ENCODE measurements around the gene ANXA2.
"Not testable (repeated sequence)": the region's sequence is repeated elsewhere in the genome, so short reads cannot be mapped to it uniquely, and the experiment has no call there.

The ANXA2 gene

GRCh38 chr15:60411774-60412425 is 14.1 kb upstream of the ANXA2 start:
- Histone ChIP-seq H3K27me3 (ENCODE audit: control insufficient read depth in 2 of 2, insufficient read depth in 2 of 2, low read length in 2 of 2) (no peaks in the 10 kb centered on the region), H3K9me3 (ENCODE audit: control insufficient read depth in 2 of 2, low read length in 2 of 2) (no peaks in the 10 kb centered on the region), H3K36me3 (ENCODE audit: control insufficient read depth in 2 of 2, insufficient read depth in 2 of 2, low read length in 2 of 2) (no peaks in the 10 kb centered on the region), H3K27ac (ENCODE audit: low read depth in 2 of 2, low read length in 2 of 2) (no peak overlapping the region), H3K4me1 (ENCODE audit: control insufficient read depth in 2 of 2, insufficient read depth in 2 of 2, low read length in 2 of 2) (peaks cover 0 to 13% of the 10 kb centered on the region in 2 donors), H3K4me3 (ENCODE audit: low read length in 2 of 2) (no peak overlapping the region), H3K9ac (ENCODE audit: low read depth in 1 of 2, low read length in 2 of 2) (no peak overlapping the region)

DNA sequence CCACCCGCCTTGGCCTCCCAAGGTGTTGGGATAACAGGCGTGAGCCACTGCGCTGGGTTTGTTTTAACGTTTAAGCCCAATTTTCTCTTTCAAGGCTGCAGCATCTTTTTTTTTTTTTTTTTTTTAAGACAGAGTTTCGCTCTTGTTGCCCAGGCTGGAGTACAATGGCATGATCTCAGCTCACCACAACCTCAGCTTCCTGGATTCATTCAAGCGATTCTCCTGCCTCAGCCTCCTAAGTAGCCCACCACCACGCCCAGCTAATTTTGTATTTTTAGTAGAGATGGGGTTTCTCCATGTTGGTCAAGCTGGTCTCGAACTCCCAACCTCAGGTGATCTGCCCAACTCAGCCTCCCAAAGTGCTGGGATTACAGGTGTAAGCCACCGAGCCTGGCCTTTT is 12.6 kb upstream of the ANXA2 start:
- H3K4me3 ChIP-seq (ENCODE audit: low read length in 2 of 2); H3K36me3 ChIP-seq (ENCODE audit: control insufficient read depth in 2 of 2, insufficient read depth in 2 of 2, low read length in 2 of 2); H3K9ac ChIP-seq (ENCODE audit: low read depth in 1 of 2, low read length in 2 of 2); H3K27ac ChIP-seq (ENCODE audit: low read depth in 2 of 2, low read length in 2 of 2); H3K27me3 ChIP-seq (ENCODE audit: control insufficient read depth in 2 of 2, insufficient read depth in 2 of 2, low read length in 2 of 2); H3K9me3 ChIP-seq (ENCODE audit: control insufficient read depth in 2 of 2, low read length in 2 of 2): not testable (repeated sequence)
- H3K4me1 ChIP-seq (ENCODE audit: control insufficient read depth in 2 of 2, insufficient read depth in 2 of 2, low read length in 2 of 2), result peaks cover 0 to 13% of the 10 kb centered on the region in 2 donors

DNA sequence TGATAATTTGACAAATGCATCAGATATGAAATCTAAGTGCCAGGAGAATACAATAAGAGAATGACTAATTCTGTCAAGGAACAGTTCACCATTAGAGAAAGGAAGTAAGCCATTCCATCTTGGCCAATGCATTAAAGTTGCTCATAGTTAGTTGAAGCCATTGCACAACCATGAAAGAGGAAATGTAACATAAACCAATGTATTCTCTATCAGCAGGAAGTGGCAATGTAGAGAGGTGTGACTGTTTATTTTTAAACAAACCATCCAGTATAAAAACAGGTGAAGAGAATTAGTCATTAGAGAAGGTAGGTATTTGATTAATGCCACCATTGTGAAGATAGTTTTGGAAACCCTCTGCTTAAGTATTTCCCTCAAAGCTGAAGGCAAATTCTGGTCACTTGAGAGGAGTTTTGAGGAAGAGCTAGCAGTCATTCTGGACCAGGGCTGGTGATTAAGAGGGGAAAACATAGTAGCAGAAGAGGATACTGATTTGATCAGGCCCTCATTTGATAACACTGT is 10.7 kb upstream of the ANXA2 start:
- H3K4me3 ChIP-seq (ENCODE audit: low read length in 2 of 2), result no peak overlapping the region
- H3K4me1 ChIP-seq (ENCODE audit: control insufficient read depth in 2 of 2, insufficient read depth in 2 of 2, low read length in 2 of 2), result peaks cover 0 to 13% of the 10 kb centered on the region in 2 donors
- H3K9ac ChIP-seq (ENCODE audit: low read depth in 1 of 2, low read length in 2 of 2), result no peak overlapping the region
- peak overlapping the region; percentile 38 to 80 for H3K27ac ChIP-seq (ENCODE audit: low read depth in 2 of 2, low read length in 2 of 2)
- no peaks in the 10 kb centered on the region for H3K36me3 ChIP-seq (ENCODE audit: control insufficient read depth in 2 of 2, insufficient read depth in 2 of 2, low read length in 2 of 2)
- no peaks in the 10 kb centered on the region for H3K9me3 ChIP-seq (ENCODE audit: control insufficient read depth in 2 of 2, low read length in 2 of 2)
- H3K27me3 ChIP-seq (ENCODE audit: control insufficient read depth in 2 of 2, insufficient read depth in 2 of 2, low read length in 2 of 2), result no peaks in the 10 kb centered on the region

GRCh38 chr15:60407415-60407805 is 9.6 kb upstream of the ANXA2 start:
- H3K9ac ChIP-seq (ENCODE audit: low read depth in 1 of 2, low read length in 2 of 2), result no peak overlapping the region
- H3K36me3 ChIP-seq (ENCODE audit: control insufficient read depth in 2 of 2, insufficient read depth in 2 of 2, low read length in 2 of 2), result no peaks in the 10 kb centered on the region
- no peaks in the 10 kb centered on the region for H3K27me3 ChIP-seq (ENCODE audit: control insufficient read depth in 2 of 2, insufficient read depth in 2 of 2, low read length in 2 of 2)
- H3K4me1 ChIP-seq (ENCODE audit: control insufficient read depth in 2 of 2, insufficient read depth in 2 of 2, low read length in 2 of 2), result peaks cover 7 to 22% of the 10 kb centered on the region in 2 donors
- H3K27ac ChIP-seq (ENCODE audit: low read depth in 2 of 2, low read length in 2 of 2), result no peak overlapping the region
- H3K9me3 ChIP-seq (ENCODE audit: control insufficient read depth in 2 of 2, low read length in 2 of 2), result no peaks in the 10 kb centered on the region
- H3K4me3 ChIP-seq (ENCODE audit: low read length in 2 of 2), result no peak overlapping the region

DNA sequence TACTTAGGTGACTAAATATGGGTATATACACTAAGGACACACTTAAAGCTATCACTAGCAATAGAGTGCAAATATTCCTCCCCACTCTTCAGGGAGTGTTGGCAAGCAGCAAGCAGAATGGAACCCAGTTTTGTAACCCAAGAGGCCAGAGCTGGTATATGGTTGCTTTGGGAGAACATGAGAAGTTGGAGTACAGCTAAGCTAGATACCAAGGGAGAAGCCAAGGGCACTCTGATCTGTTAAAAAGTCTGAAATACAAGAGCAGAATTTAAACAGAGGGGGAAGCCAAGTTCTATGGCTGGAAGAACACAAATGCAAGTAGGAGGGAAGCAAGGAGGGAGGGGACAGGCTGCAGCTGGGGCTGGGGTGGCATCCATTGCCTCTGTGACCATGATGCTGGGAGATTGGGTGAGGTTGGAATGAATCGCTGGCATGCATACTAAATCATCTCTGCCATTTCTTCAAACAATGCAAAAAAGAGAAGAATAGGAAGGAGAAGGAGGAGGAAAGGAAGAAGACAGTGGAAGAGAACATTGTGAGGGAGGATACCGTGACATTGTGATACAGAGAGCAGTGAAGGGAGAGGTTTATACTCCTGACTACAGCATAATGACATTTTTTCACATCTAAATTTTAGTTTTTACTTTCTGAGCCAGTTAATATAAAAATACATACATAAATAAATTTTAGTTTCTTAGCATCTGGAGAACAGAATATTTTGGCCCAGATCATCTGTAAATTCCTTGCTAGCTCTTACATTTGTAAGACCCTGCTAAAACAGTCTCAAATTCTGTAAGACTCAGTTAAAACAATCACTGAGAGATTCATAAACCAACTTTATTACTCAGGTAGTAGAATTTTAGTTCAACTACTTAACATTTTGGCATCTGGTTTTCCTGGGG is 9.0 kb upstream of the ANXA2 start:
- H3K27ac ChIP-seq (ENCODE audit: low read depth in 2 of 2, low read length in 2 of 2), result no peak overlapping the region
- H3K4me1 ChIP-seq (ENCODE audit: control insufficient read depth in 2 of 2, insufficient read depth in 2 of 2, low read length in 2 of 2), result peaks cover 8 to 23% of the 10 kb centered on the region in 2 donors
- peak overlapping the region in 1 of 2 donors; percentile 43 for H3K9ac ChIP-seq (ENCODE audit: low read depth in 1 of 2, low read length in 2 of 2)
- no peaks in the 10 kb centered on the region for H3K9me3 ChIP-seq (ENCODE audit: control insufficient read depth in 2 of 2, low read length in 2 of 2)
- H3K27me3 ChIP-seq (ENCODE audit: control insufficient read depth in 2 of 2, insufficient read depth in 2 of 2, low read length in 2 of 2), result no peaks in the 10 kb centered on the region
- no peaks in the 10 kb centered on the region for H3K36me3 ChIP-seq (ENCODE audit: control insufficient read depth in 2 of 2, insufficient read depth in 2 of 2, low read length in 2 of 2)
- no peak overlapping the region for H3K4me3 ChIP-seq (ENCODE audit: low read length in 2 of 2)

GRCh38 chr15:60405399-60405798 is 7.6 kb upstream of the ANXA2 start:
- no peaks in the 10 kb centered on the region for H3K36me3 ChIP-seq (ENCODE audit: control insufficient read depth in 2 of 2, insufficient read depth in 2 of 2, low read length in 2 of 2)
- no peaks in the 10 kb centered on the region for H3K27me3 ChIP-seq (ENCODE audit: control insufficient read depth in 2 of 2, insufficient read depth in 2 of 2, low read length in 2 of 2)
- H3K9ac ChIP-seq (ENCODE audit: low read depth in 1 of 2, low read length in 2 of 2), result no peak overlapping the region
- no peak overlapping the region for H3K4me3 ChIP-seq (ENCODE audit: low read length in 2 of 2)
- H3K27ac ChIP-seq (ENCODE audit: low read depth in 2 of 2, low read length in 2 of 2), result no peak overlapping the region
- peaks cover 9 to 23% of the 10 kb centered on the region in 2 donors for H3K4me1 ChIP-seq (ENCODE audit: control insufficient read depth in 2 of 2, insufficient read depth in 2 of 2, low read length in 2 of 2)
- no peaks in the 10 kb centered on the region for H3K9me3 ChIP-seq (ENCODE audit: control insufficient read depth in 2 of 2, low read length in 2 of 2)

DNA sequence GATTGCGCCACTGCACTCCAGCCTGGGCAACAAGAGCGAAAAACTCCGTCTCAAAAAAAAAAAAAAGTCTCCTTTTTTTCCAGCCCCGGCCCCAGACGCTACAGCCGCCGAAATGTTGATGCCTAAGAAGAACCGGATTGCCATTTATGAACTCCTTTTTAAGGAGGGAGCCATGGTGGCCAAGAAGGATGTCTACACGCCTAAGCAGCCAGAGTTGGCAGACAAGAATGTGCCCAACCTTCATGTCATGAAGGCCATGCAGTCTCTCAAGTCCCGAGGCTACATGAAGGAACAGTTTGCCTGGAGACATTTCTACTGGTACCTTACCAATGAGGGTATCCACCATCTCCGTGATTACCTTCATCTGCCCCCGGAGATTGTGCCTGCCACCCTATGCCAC is 6.6 kb upstream of the ANXA2 start:
- H3K27me3 ChIP-seq (ENCODE audit: control insufficient read depth in 2 of 2, insufficient read depth in 2 of 2, low read length in 2 of 2); H3K36me3 ChIP-seq (ENCODE audit: control insufficient read depth in 2 of 2, insufficient read depth in 2 of 2, low read length in 2 of 2); H3K27ac ChIP-seq (ENCODE audit: low read depth in 2 of 2, low read length in 2 of 2); H3K9ac ChIP-seq (ENCODE audit: low read depth in 1 of 2, low read length in 2 of 2); H3K9me3 ChIP-seq (ENCODE audit: control insufficient read depth in 2 of 2, low read length in 2 of 2); H3K4me3 ChIP-seq (ENCODE audit: low read length in 2 of 2): not testable (repeated sequence)
- peaks cover 13 to 26% of the 10 kb centered on the region in 2 donors for H3K4me1 ChIP-seq (ENCODE audit: control insufficient read depth in 2 of 2, insufficient read depth in 2 of 2, low read length in 2 of 2)

DNA sequence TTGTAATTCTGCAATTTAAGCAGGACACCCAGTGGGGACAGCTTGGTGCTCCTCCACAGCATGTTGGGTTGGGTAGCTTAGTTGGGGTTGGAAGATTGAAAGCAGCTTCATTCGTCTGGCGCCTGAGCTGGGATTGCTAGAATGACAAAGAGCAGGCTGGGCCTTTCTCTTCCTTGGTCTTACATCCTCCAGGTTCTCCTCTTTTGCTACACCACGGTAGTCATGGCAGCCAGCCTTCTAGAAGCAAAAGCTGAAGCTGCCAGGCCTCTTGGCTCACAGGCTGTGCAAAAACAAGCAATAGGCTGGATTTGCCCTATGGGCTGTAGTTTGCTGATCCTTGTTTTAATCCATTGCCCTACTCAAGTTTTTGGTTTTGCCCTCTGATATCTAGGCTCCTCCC is 3.2 kb upstream of the ANXA2 start:
- Histone ChIP-seq H3K27ac (ENCODE audit: low read depth in 2 of 2, low read length in 2 of 2) (no peak overlapping the region), H3K4me1 (ENCODE audit: control insufficient read depth in 2 of 2, insufficient read depth in 2 of 2, low read length in 2 of 2) (peaks cover 36% of the 10 kb centered on the region in 2 donors), H3K4me3 (ENCODE audit: low read length in 2 of 2) (no peak overlapping the region), H3K9me3 (ENCODE audit: control insufficient read depth in 2 of 2, low read length in 2 of 2) (no peaks in the 10 kb centered on the region), H3K36me3 (ENCODE audit: control insufficient read depth in 2 of 2, insufficient read depth in 2 of 2, low read length in 2 of 2) (peaks cover 2 to 3% of the 10 kb centered on the region in 2 donors), H3K9ac (ENCODE audit: low read depth in 1 of 2, low read length in 2 of 2) (no peak overlapping the region), H3K27me3 (ENCODE audit: control insufficient read depth in 2 of 2, insufficient read depth in 2 of 2, low read length in 2 of 2) (no peaks in the 10 kb centered on the region)

DNA sequence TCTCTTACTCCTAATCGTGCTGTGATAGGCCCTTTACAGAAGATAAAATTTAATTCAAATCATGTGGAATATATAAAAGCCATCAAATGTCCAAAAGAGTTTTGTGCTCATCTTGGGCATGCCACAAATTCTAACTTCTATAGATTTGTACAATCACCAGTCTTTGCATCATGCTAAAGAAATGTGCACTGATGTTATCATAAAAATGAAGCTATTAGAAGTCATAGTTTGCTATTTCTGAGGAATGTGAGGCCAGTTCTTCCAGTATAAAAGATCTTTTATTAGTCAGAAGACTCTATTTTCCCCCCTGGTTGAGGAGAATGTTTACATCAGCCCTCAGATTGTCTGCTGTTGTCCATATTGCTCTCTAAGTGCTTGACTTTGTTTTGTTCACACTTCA is 2.1 kb upstream of the ANXA2 start:
- no peak overlapping the region for H3K4me3 ChIP-seq (ENCODE audit: low read length in 2 of 2)
- no peaks in the 10 kb centered on the region for H3K27me3 ChIP-seq (ENCODE audit: control insufficient read depth in 2 of 2, insufficient read depth in 2 of 2, low read length in 2 of 2)
- no peaks in the 10 kb centered on the region for H3K9me3 ChIP-seq (ENCODE audit: control insufficient read depth in 2 of 2, low read length in 2 of 2)
- peaks cover 7 to 10% of the 10 kb centered on the region in 2 donors for H3K36me3 ChIP-seq (ENCODE audit: control insufficient read depth in 2 of 2, insufficient read depth in 2 of 2, low read length in 2 of 2)
- peak overlapping the region; percentile 99 for H3K27ac ChIP-seq (ENCODE audit: low read depth in 2 of 2, low read length in 2 of 2)
- peaks cover 45 to 46% of the 10 kb centered on the region in 2 donors for H3K4me1 ChIP-seq (ENCODE audit: control insufficient read depth in 2 of 2, insufficient read depth in 2 of 2, low read length in 2 of 2)
- H3K9ac ChIP-seq (ENCODE audit: low read depth in 1 of 2, low read length in 2 of 2), result no peak overlapping the region

DNA sequence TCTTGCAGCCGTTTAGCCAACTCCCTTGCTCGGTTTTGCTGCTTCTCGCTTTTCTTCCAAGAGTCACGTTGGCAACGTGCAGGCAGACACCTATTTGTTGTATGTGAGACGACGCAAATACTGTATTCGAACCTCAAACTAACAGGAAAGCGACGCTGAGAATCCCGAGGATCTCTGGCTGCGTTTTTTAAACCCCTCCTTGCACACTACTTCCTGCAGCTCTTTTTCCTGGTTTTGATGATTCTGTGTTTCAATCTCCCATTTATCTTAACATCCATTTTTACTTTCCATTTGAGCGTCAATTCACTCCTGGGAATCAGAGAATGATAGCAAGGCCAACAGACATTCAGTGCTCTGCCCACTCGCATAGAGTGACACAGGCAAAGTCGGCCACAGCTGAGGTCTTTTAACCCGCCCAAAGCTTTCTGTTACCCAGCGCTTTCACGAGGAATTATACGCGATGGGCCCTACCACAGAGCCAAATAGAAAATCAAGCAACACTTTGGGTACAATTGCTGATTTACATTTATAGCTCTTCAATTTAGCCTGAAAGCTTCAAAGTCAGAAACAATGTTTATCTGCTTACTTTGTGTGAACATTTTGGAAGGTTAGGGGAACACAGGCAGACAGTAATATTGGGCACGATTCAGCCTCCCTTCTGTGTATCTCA is 1.6 kb upstream of the ANXA2 start:
- Histone ChIP-seq H3K9me3 (ENCODE audit: control insufficient read depth in 2 of 2, low read length in 2 of 2) (no peaks in the 10 kb centered on the region), H3K4me3 (ENCODE audit: low read length in 2 of 2) (peak overlapping the region; percentile 67 to 74), H3K27me3 (ENCODE audit: control insufficient read depth in 2 of 2, insufficient read depth in 2 of 2, low read length in 2 of 2) (no peaks in the 10 kb centered on the region), H3K27ac (ENCODE audit: low read depth in 2 of 2, low read length in 2 of 2) (peak overlapping the region; percentile 99), H3K36me3 (ENCODE audit: control insufficient read depth in 2 of 2, insufficient read depth in 2 of 2, low read length in 2 of 2) (peaks cover 7 to 10% of the 10 kb centered on the region in 2 donors), H3K4me1 (ENCODE audit: control insufficient read depth in 2 of 2, insufficient read depth in 2 of 2, low read length in 2 of 2) (peaks cover 51% of the 10 kb centered on the region in 2 donors), H3K9ac (ENCODE audit: low read depth in 1 of 2, low read length in 2 of 2) (peak overlapping the region; percentile 84 to 98)

Measured in mucosa of rectum (tissue), 2 donors.